Effector memory CD4-positive, alpha-beta T cell (primary cell): Measurements from ENCODE around the gene ARL6IP1.
A peak's percentile ranks its signal among the peaks of the same experiment; 100 is the strongest.

Source experiments
- DNase-seq, 3 donors: peaks; one replicate each; pipeline ENCODE4 v3.0.0-alpha.2; 2020
- H3K27ac ChIP-seq: 2 replicates; pipeline ENCODE4 v1.7.0; 2013; ENCODE audit warnings: mild to moderate bottlenecking, low read length, moderate library complexity; ENCODE audit not compliant: insufficient read depth, poor library complexity, severe bottlenecking
- H3K27me3 ChIP-seq: replicated peaks from 2 replicates; pipeline ENCODE4 v1.7.0; 2013; ENCODE audit warnings: mild to moderate bottlenecking, low read length; ENCODE audit not compliant: insufficient read depth, control insufficient read depth, poor library complexity, severe bottlenecking
- H3K36me3 ChIP-seq: 2 replicates; pipeline ENCODE4 v1.7.0; 2013; ENCODE audit warnings: mild to moderate bottlenecking, low read length, moderate library complexity; ENCODE audit not compliant: control insufficient read depth, insufficient read depth
- H3K4me1 ChIP-seq: 2 replicates; pipeline ENCODE4 v1.7.0; 2013; ENCODE audit warnings: low read length, mild to moderate bottlenecking; ENCODE audit not compliant: control insufficient read depth, insufficient read depth, poor library complexity, severe bottlenecking
- H3K4me3 ChIP-seq: 2 replicates; pipeline ENCODE4 v1.7.0; 2013; ENCODE audit warnings: low read length, low read depth, mild to moderate bottlenecking; ENCODE audit not compliant: insufficient read depth, poor library complexity, severe bottlenecking
- H3K9me3 ChIP-seq: 2 replicates; pipeline ENCODE4 v1.7.0; 2013; ENCODE audit warnings: mild to moderate bottlenecking, low read length, moderate library complexity; ENCODE audit not compliant: control insufficient read depth

Gene ARL6IP1

GRCh38 chr16:18800775-18801144 lies 589 bp downstream of the ARL6IP1 start:
- peaks cover 10% of the 10 kb centered on the region for H3K4me1 ChIP-seq

GRCh38 chr16:18800293-18800692 lies 1.1 kb downstream of the ARL6IP1 start:
- Histone ChIP-seq H3K4me3 (peak overlapping the region; percentile 75), H3K27me3 (no peaks in the 10 kb centered on the region), H3K9me3 (no peaks in the 10 kb centered on the region), H3K4me1 (peaks cover 10% of the 10 kb centered on the region), H3K27ac (peak overlapping the region; percentile 30), H3K36me3 (peaks cover 26% of the 10 kb centered on the region)
- DNase-seq, result no peak

More at GRCh38 chr16:18800775-18801144, 589 bp downstream of the ARL6IP1 start:
- Histone ChIP-seq H3K9me3 (no peaks in the 10 kb centered on the region), H3K27me3 (no peaks in the 10 kb centered on the region), H3K36me3 (peaks cover 21% of the 10 kb centered on the region), H3K4me3 (peak overlapping the region; percentile 75), H3K27ac (peak overlapping the region; percentile 84)
- DNase-seq, result no peak

GRCh38 chr16:18799500-18799899 lies 1.8 kb downstream of the ARL6IP1 start:
- Histone ChIP-seq H3K9me3 (no peaks in the 10 kb centered on the region), H3K27me3 (no peaks in the 10 kb centered on the region), H3K27ac (no peak overlapping the region), H3K36me3 (peaks cover 31% of the 10 kb centered on the region), H3K4me1 (peaks cover 10% of the 10 kb centered on the region), H3K4me3 (no peak overlapping the region)
- no peak for DNase-seq

- DNase-seq, result no peak
- peaks cover 10% of the 10 kb centered on the region for H3K4me1 ChIP-seq
Observed at GRCh38 chr16:18797746-18798145, 3.6 kb downstream of the ARL6IP1 start.

GRCh38 chr16:18796377-18796776 lies 5.0 kb downstream of the ARL6IP1 start:
- Histone ChIP-seq H3K36me3 (peaks cover 49% of the 10 kb centered on the region), H3K27me3 (no peaks in the 10 kb centered on the region)
- no peak for DNase-seq

More at GRCh38 chr16:18797746-18798145, 3.6 kb downstream of the ARL6IP1 start:
- Histone ChIP-seq H3K27ac (no peak overlapping the region), H3K36me3 (peaks cover 46% of the 10 kb centered on the region), H3K9me3 (no peaks in the 10 kb centered on the region), H3K27me3 (no peaks in the 10 kb centered on the region), H3K4me3 (no peak overlapping the region)

GRCh38 chr16:18792836-18793433 lies 8.4 kb downstream of the ARL6IP1 start:
- no peak overlapping the region for H3K27ac ChIP-seq
- DNase-seq, result no peak
- no peaks in the 10 kb centered on the region for H3K9me3 ChIP-seq
- H3K36me3 ChIP-seq, result peaks cover 53% of the 10 kb centered on the region
- no peak overlapping the region for H3K4me3 ChIP-seq
- no peaks in the 10 kb centered on the region for H3K27me3 ChIP-seq
- peaks cover 10% of the 10 kb centered on the region for H3K4me1 ChIP-seq

More at GRCh38 chr16:18796377-18796776, 5.0 kb downstream of the ARL6IP1 start:
- Histone ChIP-seq H3K4me1 (peaks cover 10% of the 10 kb centered on the region), H3K27ac (no peak overlapping the region), H3K4me3 (no peak overlapping the region), H3K9me3 (no peaks in the 10 kb centered on the region)

GRCh38 chr16:18789850-18790706 lies 11.3 kb downstream of the ARL6IP1 start, which contains the start of gene RPS15A:
TSS of gene RPS15A (minus strand) at chr16:18790334. CDS start at chr16:18789113, 1,221 bp downstream.
- Histone ChIP-seq H3K4me3 (peak within 1 kb of the TSS; percentile 99), H3K36me3 (peaks cover 50% of the 10 kb centered on the region), H3K27ac (peak within 1 kb of the TSS; percentile 73), H3K27me3 (no peaks in the 10 kb centered on the region), H3K9me3 (no peaks in the 10 kb centered on the region), H3K4me1 (peaks cover 26% of the 10 kb centered on the region)
- DNase-seq, result peak; percentile 85 to 92 (median 89)

- peaks cover 52% of the 10 kb centered on the region for H3K36me3 ChIP-seq
- H3K9me3 ChIP-seq, result no peaks in the 10 kb centered on the region
- H3K27ac ChIP-seq, result peak overlapping the region; percentile 73
- H3K4me3 ChIP-seq, result peak overlapping the region; percentile 99
- peaks cover 26% of the 10 kb centered on the region for H3K4me1 ChIP-seq
- no peak for DNase-seq
- H3K27me3 ChIP-seq, result no peaks in the 10 kb centered on the region
Observed at GRCh38 chr16:18789515-18789849, 11.9 kb downstream of the ARL6IP1 start.

GRCh38 chr16:18788828-18789514 lies 12.4 kb downstream of the ARL6IP1 start:
- Histone ChIP-seq H3K36me3 (peaks cover 52% of the 10 kb centered on the region), H3K4me3 (peak overlapping the region; percentile 99), H3K27me3 (no peaks in the 10 kb centered on the region), H3K9me3 (no peaks in the 10 kb centered on the region), H3K27ac (peak overlapping the region; percentile 73), H3K4me1 (peaks cover 26% of the 10 kb centered on the region)
- no peak for DNase-seq
